ENCODE results near the gene RAB29. TPM values are rescaled to one million over a fixed set of nuclear protein-coding genes. Genes with fewer than 3 reads are reported as not detected.
"Not testable (repeated sequence)": the region's sequence is repeated elsewhere in the genome, so short reads cannot be mapped to it uniquely, and the experiment has no call there.

RAB29 gene
- total RNA-seq, 1 donor from 2014 or later, result 23.6 TPM

- no peak for DNase-seq (ENCODE audit: low read depth)
Measured at GRCh38 chr1:205726619-205727125, 48.6 kb downstream of the RAB29 start.

GRCh38 chr1:205725514-205725913, 49.8 kb downstream of the RAB29 start:
- DNase-seq (ENCODE audit: low read depth), result no peak

DNA sequence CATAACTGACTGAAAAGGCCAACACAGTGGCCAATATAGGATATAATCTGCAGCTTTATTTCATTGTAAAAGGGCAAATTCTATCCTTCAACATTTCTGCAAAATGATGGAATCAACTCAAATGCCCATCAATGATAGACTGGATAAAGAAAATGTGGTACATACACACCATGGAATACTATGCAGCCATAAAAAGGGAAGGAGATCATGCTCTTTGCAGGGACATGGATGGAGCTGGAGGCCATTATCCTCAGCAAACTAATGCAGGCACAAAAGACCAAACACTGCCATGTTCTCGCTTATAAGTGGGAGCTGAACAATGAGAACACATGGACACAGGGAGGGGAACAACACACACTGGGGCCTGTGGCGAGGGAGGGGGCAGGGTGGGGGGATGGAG, 54.5 kb downstream of the RAB29 start:
- not testable (repeated sequence) for DNase-seq (ENCODE audit: low read depth)

- DNase-seq (ENCODE audit: low read depth), result no peak
Measured at GRCh38 chr1:205719762-205720161, 55.5 kb downstream of the RAB29 start.

DNA sequence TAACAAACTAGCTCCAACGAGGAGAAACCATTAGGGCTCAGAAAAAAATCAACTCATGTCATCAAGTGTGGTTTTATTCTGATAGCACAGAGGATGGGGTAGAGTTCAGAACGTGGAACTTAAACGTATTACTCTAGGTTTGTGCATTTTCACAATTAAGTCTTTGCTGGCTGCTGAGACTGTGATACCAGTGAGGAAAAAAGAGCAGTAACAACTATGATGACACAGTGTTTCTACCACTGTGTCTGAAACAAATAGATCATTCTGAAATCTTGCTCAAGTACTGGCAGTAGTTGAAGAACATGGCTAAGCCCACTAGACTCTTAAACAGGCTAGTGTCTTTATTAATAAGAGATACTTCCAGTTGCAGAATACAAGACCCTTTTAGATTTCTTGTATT, 56.3 kb downstream of the RAB29 start:
- no peak for DNase-seq (ENCODE audit: low read depth)

Other genes starting within 250 kb of the RAB29 start
- 18.1 and 19.0 TPM in 2 replicates for gene ELK4, start 143.5 kb downstream of the RAB29 start, total RNA-seq
- 12.1 and 12.7 TPM in 2 replicates for gene SLC45A3, start 95.0 kb downstream of the RAB29 start, total RNA-seq
- 151 and 153 TPM in 2 replicates for gene NUCKS1, start 25.3 kb downstream of the RAB29 start, total RNA-seq
- 24.6 and 36.2 TPM in 2 replicates for gene SLC41A1, start 37.7 kb upstream of the RAB29 start, total RNA-seq
- gene PM20D1, start 74.7 kb upstream of the RAB29 start, total RNA-seq, result not detected in 2 replicates
- 0.16 TPM in 1 of 2 replicates, not detected in the other for gene SLC26A9, start 168.0 kb upstream of the RAB29 start, total RNA-seq
- gene RAB7B, start 227.9 kb upstream of the RAB29 start, total RNA-seq, result 6.2 and 9.0 TPM in 2 replicates
- not detected in 2 replicates for gene CTSE, start 248.4 kb upstream of the RAB29 start, total RNA-seq